IgD-negative memory B cell (primary cell): ENCODE results near the gene PDZD8. TPM values are rescaled to one million over a fixed set of nuclear protein-coding genes. Genes with fewer than 3 reads are reported as not detected.

ENCODE experiments used
- H3K27ac Mint-ChIP-seq, 3 donors: one replicate each; pipeline ENCODE4 v1.8.0; 2020 to 2022; ENCODE audit warnings: mild to moderate bottlenecking in 3 of 3, mixed read lengths in 3 of 3, moderate library complexity in 1 of 3
- H3K27me3 Mint-ChIP-seq: one replicate; pipeline ENCODE4 v1.8.0; 2021; ENCODE audit warnings: mixed read lengths
- H3K36me3 Mint-ChIP-seq: one replicate; pipeline ENCODE4 v1.8.0; 2020; ENCODE audit warnings: mild to moderate bottlenecking, mixed read lengths
- H3K4me1 Mint-ChIP-seq, 3 donors: one replicate each; pipeline ENCODE4 v1.8.0; 2020 to 2022; ENCODE audit warnings: mixed read lengths in 3 of 3, mild to moderate bottlenecking in 1 of 3
- H3K4me3 Mint-ChIP-seq, 4 donors: one replicate each; pipeline ENCODE4 v1.8.0; 2020 to 2022; ENCODE audit warnings: mild to moderate bottlenecking in 4 of 4, mixed read lengths in 4 of 4, moderate library complexity in 3 of 4
- H3K9me3 Mint-ChIP-seq, 3 donors: one replicate each; pipeline ENCODE4 v1.8.0; 2020 to 2021; ENCODE audit warnings: mixed read lengths in 3 of 3, mild to moderate bottlenecking in 1 of 3
- polyA plus RNA-seq: library from polyadenylated mRNA; unstranded; fragments of 300-500 nt; fragmentation: Illumina TruSeq; gene quantifications from one replicate; pipeline ENCODE4 v1.2.3, GENCODE V29; 2021

The PDZD8 gene, protein sequence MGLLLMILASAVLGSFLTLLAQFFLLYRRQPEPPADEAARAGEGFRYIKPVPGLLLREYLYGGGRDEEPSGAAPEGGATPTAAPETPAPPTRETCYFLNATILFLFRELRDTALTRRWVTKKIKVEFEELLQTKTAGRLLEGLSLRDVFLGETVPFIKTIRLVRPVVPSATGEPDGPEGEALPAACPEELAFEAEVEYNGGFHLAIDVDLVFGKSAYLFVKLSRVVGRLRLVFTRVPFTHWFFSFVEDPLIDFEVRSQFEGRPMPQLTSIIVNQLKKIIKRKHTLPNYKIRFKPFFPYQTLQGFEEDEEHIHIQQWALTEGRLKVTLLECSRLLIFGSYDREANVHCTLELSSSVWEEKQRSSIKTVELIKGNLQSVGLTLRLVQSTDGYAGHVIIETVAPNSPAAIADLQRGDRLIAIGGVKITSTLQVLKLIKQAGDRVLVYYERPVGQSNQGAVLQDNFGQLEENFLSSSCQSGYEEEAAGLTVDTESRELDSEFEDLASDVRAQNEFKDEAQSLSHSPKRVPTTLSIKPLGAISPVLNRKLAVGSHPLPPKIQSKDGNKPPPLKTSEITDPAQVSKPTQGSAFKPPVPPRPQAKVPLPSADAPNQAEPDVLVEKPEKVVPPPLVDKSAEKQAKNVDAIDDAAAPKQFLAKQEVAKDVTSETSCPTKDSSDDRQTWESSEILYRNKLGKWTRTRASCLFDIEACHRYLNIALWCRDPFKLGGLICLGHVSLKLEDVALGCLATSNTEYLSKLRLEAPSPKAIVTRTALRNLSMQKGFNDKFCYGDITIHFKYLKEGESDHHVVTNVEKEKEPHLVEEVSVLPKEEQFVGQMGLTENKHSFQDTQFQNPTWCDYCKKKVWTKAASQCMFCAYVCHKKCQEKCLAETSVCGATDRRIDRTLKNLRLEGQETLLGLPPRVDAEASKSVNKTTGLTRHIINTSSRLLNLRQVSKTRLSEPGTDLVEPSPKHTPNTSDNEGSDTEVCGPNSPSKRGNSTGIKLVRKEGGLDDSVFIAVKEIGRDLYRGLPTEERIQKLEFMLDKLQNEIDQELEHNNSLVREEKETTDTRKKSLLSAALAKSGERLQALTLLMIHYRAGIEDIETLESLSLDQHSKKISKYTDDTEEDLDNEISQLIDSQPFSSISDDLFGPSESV
- 8.2 TPM for polyA plus RNA-seq

DNA sequence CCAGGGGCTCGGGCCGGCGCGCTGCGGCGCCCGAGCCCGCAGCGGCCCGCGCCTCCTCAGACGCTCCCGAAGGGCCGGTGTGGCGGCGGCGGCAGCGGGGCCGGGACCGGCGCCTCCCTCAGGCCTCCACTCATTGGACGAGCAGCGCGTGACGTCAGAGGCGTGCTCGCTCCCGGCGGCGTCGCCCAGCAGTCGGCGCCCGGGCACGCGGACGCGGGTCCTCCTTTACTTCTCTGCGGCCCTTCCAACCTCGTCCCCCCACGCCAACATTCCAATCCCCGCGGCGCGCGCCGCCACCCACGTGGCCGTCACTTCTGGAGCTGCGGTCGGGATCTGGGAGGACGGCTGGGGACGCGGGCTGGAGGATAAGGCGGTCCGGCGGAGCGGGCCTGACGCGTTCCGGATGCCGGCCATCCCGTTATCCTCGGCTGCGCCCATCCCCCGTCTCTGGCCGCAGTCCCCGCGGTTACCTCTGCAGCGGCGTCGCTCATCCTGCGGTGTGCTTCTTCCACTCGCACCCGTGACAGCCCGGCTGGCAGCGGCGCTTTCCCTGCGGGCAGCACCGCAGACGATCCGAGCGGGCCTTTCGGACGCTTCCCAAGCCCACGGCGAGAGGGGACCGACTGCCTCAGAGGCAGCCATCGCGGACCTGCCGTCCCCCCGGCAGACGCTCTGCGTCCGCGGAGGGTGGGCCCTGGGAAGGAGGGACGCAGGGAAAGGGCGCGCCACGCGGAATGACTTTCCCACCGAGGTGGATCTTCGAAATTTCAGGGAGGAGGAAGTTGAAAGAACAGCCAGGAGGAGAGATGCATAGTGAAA, at the start of gene PDZD8:
PDZD8 (minus strand) TSS at position 81 of the 819 bp plus-strand sequence. CDS start 213 bp downstream, outside the sequence.
- peaks cover 6% of the 10 kb centered on the region for H3K27me3 Mint-ChIP-seq
- peaks cover 18 to 21% (median 19%) of the 10 kb centered on the region in 3 donors for H3K4me1 Mint-ChIP-seq
- H3K36me3 Mint-ChIP-seq: peaks cover 1% of the 10 kb centered on the region
- H3K9me3 Mint-ChIP-seq: no peaks in the 10 kb centered on the region
- peak within 1 kb of the TSS; percentile 88 to 94 (median 92) for H3K27ac Mint-ChIP-seq
- peak within 1 kb of the TSS; percentile 93 to 98 (median 96) for H3K4me3 Mint-ChIP-seq

DNA sequence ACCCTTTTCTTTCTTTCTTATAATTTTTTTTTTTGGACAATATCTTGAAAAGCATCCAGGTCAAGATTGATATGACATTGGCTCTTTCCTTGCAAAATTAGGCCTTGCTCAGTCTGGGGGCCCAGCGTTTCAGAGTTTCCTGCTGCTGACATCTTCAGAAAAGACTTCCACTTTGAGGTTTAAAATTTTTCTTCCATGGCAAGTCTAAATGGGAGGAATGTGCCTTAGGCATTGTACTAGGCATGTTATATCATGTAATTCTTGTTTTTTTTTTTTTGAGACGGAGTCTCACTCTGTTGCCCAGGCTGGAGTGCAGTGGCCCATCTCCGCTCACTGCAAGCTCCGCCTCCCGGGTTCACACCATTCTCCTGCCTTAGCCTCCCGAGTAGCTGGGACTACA, 48.9 kb upstream of the PDZD8 start:
- Mint-ChIP-seq H3K9me3 (peaks cover 0 to 5% (median 3%) of the 10 kb centered on the region in 3 donors), H3K27ac (no peak overlapping the region), H3K36me3 (no peaks in the 10 kb centered on the region), H3K27me3 (peaks cover 1% of the 10 kb centered on the region), H3K4me1 (peaks cover 0 to 1% (median 0%) of the 10 kb centered on the region in 3 donors), H3K4me3 (no peak overlapping the region)

DNA sequence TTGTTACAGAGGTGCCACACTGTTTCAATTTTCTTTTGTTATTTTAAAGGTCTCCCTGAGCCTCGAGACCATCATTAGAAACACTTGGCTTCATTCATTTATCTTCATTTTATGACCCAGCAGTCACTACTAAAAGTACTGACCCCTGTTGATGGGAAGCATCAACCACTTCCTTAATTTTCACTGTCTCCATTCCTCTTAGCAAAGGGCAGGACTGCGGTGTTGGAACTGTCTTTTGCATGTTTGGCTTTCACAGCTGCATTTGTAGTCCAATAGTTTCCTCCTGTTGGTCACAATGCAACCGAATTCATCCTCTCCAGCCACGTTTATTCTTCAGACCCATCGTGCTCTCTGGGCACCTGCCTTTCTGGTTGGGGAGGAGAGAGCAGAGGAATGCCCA, 46.7 kb upstream of the PDZD8 start:
- Mint-ChIP-seq H3K4me1 (no peaks in the 10 kb centered on the region), H3K27ac (no peak overlapping the region), H3K36me3 (no peaks in the 10 kb centered on the region), H3K9me3 (peaks cover 0 to 5% (median 3%) of the 10 kb centered on the region in 3 donors), H3K27me3 (peaks cover 1% of the 10 kb centered on the region), H3K4me3 (no peak overlapping the region)

DNA sequence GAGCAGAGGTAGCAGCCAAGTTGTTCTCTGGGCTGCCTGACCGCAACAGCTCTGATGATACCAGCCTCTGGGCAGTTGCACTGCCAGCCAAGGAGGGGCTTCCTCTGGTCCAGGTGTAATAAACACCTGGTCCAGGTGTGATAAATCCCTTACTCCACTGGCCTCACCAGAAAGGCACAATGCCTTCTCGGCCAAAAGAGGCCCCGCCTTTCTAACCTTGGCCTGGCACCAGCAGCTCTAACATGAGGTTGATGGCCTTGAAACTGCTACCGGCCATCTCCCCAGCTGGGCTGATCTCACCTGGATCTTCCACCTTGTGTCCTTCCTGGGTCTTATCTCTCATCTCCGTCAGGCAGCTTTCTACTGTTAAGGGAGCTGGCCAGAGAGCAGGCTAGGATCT, 45.5 kb upstream of the PDZD8 start:
- H3K4me3 Mint-ChIP-seq: no peak overlapping the region
- H3K27me3 Mint-ChIP-seq: peaks cover 1% of the 10 kb centered on the region
- H3K9me3 Mint-ChIP-seq: peaks cover 0 to 5% (median 3%) of the 10 kb centered on the region in 3 donors
- no peaks in the 10 kb centered on the region for H3K36me3 Mint-ChIP-seq
- no peak overlapping the region for H3K27ac Mint-ChIP-seq
- no peaks in the 10 kb centered on the region for H3K4me1 Mint-ChIP-seq

DNA sequence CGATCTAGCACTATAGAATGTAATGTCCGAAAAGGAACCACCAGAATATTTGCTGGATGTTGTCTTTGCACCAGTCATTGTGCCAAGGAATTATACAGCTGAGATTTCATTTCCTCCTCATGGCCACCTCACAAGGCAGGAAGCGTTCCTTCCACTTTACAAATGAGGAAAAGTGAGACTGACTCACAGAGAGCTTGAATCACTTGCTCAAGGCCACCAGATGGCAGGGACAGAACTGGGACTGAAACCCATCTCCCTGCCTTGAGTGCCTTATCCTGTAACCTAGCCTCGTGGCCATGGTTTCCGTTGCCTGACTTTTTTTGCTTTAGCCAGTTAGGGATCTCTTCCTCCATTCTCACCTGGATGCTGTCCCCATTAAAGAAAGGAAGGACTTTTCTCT, 44.7 kb upstream of the PDZD8 start:
- Mint-ChIP-seq H3K4me3 (no peak overlapping the region), H3K36me3 (no peaks in the 10 kb centered on the region), H3K27me3 (no peaks in the 10 kb centered on the region)

DNA sequence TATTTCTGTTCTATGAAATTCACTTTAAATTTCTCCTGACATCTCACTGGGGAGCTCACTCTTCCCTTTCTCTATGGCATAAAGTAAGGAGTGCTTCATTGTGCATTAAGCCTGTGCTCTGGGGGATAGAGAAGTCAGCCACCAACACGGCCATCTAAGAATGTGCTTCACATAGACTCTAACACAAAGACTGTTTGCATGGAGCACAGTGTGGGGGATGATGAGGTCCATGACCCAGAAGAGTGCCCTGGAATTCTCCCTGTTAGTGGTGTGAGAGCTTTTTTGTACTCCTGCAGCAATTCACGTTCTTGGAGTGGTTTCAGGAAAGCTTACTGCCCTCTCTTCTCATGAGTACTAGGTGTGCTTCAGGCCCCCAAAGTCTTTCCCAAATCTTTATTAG, 43.9 kb upstream of the PDZD8 start:
- H3K27ac Mint-ChIP-seq: no peak overlapping the region
- no peaks in the 10 kb centered on the region for H3K27me3 Mint-ChIP-seq

More for the DNA sequence above, 44.7 kb upstream of the PDZD8 start:
- Mint-ChIP-seq H3K4me1 (no peaks in the 10 kb centered on the region), H3K27ac (no peak overlapping the region), H3K9me3 (peaks cover 0 to 5% (median 3%) of the 10 kb centered on the region in 3 donors)

DNA sequence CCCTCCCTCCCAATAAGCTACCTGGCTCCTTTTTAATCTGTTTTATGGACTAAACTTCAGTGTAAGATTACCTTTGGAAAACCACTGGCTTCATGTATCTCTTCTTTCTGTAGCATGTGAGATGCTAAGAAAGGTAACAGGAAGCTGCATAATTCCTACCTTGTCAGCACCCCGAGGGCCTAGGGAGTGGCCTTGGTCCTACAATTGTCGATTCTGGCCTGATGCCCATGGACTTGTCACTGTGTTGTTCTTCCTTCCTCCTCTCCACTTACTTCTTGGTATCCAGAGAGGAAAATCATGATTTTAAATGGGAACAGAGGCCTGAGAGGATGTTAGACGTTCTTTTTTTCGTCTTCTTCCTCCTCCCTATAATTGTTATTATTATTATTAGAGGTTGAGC, 42.9 kb upstream of the PDZD8 start:
- peaks cover 0 to 5% (median 3%) of the 10 kb centered on the region in 3 donors for H3K9me3 Mint-ChIP-seq
- no peaks in the 10 kb centered on the region for H3K4me1 Mint-ChIP-seq
- H3K36me3 Mint-ChIP-seq: no peaks in the 10 kb centered on the region

More for the DNA sequence above, 43.9 kb upstream of the PDZD8 start:
- H3K4me3 Mint-ChIP-seq: no peak overlapping the region
- no peaks in the 10 kb centered on the region for H3K4me1 Mint-ChIP-seq
- no peaks in the 10 kb centered on the region for H3K36me3 Mint-ChIP-seq
- peaks cover 0 to 5% (median 3%) of the 10 kb centered on the region in 3 donors for H3K9me3 Mint-ChIP-seq

DNA sequence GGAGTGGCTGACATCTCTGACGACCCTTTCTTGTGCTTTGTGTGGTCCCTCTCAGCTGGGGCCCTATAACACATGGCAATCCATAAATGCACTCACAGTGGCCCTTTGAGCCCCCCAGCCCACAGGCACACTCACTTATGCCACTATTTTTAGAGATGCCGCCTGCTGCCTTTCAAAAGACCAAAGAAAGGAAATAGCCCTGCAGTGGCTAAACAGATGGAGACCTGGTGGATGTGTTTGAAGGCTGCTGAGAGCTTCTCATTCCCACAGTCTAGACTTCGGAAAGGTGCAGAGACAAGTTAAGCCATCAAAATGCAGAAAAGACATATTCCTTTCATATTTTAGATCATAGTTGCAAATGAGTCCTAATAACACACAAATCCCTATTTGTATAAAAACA, 42.0 kb upstream of the PDZD8 start:
- no peak overlapping the region for H3K4me3 Mint-ChIP-seq
- peaks cover 0 to 5% (median 2%) of the 10 kb centered on the region in 3 donors for H3K9me3 Mint-ChIP-seq
- peaks cover 4% of the 10 kb centered on the region for H3K27me3 Mint-ChIP-seq
- no peaks in the 10 kb centered on the region for H3K36me3 Mint-ChIP-seq
- no peaks in the 10 kb centered on the region for H3K4me1 Mint-ChIP-seq
- no peak overlapping the region for H3K27ac Mint-ChIP-seq

More for the DNA sequence above, 42.9 kb upstream of the PDZD8 start:
- no peak overlapping the region for H3K4me3 Mint-ChIP-seq
- H3K27me3 Mint-ChIP-seq: peaks cover 3% of the 10 kb centered on the region
- no peak overlapping the region for H3K27ac Mint-ChIP-seq

DNA sequence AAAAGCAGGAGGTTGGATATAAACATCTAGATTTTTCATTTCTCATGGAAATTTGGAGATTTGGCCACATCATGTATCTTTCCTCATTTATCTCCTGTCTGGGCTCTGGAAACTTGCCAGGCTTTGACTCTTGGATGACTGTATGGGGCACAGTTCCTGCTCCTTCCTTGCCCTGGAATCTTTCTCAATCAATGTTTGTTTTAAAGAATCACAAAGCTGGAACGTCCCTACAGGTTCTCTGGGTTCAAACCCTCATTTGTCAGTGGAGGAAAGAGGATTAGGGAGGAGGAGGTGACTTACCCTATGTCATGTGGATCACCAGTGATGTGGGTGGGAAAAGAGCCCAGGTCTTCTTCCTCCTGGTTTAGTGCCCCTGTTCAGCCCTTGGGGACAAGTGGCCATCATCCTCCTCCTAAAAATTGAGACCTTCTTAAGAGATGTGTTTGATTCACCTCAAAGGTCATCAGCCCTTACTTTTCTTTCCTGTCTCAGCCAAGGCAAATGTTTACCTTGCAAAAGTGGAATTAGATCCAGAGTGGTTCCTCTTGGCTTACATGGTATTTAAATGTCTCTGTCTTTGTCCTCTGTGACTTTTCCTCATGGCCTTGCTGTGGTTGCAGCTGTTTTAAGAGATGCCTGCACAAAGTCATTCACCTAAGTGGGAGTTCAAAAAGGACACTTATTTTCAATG, 38.8 kb upstream of the PDZD8 start:
- H3K27ac Mint-ChIP-seq: no peak overlapping the region
- no peaks in the 10 kb centered on the region for H3K36me3 Mint-ChIP-seq
- peaks cover 12% of the 10 kb centered on the region for H3K27me3 Mint-ChIP-seq
- no peak overlapping the region for H3K4me3 Mint-ChIP-seq
- no peaks in the 10 kb centered on the region for H3K9me3 Mint-ChIP-seq
- no peaks in the 10 kb centered on the region for H3K4me1 Mint-ChIP-seq

DNA sequence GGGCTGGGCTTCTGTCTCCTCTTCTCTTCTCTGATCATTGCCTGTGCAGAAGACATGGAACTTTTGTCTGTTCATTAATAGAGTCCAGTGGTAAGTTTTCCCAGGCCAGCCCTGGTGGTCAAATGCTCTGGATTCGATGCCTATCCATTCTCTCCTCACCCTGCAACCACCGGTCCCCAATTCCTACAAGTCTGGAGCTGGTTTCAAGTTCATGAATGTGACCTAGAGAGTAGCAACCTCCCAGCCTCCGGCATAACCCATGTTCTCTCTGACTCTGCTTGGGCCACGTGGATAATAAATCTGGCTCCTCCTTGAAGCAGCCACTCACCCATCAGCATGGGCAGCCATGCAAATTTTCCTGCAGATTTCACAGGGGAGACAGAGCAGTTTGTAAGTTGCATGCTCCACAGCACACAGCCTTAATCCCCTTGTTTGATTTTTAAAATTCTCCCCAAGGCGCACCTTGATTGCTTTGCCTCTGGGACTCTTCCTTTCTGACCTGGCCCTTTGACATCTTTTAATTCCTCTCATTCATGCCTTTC, 37.3 kb upstream of the PDZD8 start:
- Mint-ChIP-seq H3K27me3 (peaks cover 12% of the 10 kb centered on the region), H3K9me3 (no peaks in the 10 kb centered on the region), H3K4me1 (no peaks in the 10 kb centered on the region), H3K4me3 (no peak overlapping the region), H3K36me3 (no peaks in the 10 kb centered on the region), H3K27ac (no peak overlapping the region)

DNA sequence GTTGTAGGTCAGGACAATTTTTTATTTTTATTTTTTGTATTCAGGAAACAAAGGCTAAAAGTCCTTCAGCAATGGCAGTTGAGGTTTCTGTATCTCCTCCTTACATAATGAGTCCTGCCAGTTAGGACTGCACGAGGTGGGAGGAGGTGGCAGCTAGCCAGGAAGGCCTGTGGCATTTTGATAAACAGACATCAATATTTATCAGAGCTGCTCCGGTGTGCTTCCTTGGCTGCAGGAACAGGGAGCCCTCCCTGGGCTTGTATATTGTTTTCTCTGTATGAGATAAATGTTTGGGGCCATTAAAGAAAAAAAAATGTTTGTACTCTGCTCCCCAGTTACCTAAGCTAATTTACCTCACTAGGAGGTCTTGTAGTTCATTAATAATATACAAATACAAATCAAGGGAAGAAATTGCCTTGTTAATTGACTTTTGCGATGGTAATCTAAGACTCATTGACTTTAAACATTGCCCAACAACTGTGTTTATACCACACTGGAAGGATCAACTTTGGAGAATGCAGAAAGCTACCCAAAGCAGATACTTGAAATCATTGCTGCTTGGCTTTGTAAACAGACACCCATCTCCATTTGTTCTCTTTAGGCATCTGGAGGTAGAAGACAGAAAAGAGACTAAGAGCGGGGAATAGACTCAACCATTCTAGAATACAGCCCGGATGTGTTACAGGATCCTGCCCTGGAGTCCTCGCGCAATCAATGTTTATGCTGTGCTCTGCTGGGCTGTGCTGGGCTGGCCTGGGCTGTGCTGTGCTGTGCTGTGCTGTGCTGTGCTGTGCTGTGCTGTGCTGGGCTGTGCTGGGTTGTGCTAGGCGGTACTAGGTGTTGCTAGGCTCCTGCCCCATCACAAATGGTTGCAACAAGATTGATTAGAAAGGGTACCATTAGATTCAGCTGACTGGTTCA, 36.5 kb upstream of the PDZD8 start:
- H3K27ac Mint-ChIP-seq: no peak overlapping the region
- H3K4me3 Mint-ChIP-seq: no peak overlapping the region
- no peaks in the 10 kb centered on the region for H3K36me3 Mint-ChIP-seq
- H3K9me3 Mint-ChIP-seq: no peaks in the 10 kb centered on the region
- H3K4me1 Mint-ChIP-seq: no peaks in the 10 kb centered on the region
- H3K27me3 Mint-ChIP-seq: peaks cover 12% of the 10 kb centered on the region

DNA sequence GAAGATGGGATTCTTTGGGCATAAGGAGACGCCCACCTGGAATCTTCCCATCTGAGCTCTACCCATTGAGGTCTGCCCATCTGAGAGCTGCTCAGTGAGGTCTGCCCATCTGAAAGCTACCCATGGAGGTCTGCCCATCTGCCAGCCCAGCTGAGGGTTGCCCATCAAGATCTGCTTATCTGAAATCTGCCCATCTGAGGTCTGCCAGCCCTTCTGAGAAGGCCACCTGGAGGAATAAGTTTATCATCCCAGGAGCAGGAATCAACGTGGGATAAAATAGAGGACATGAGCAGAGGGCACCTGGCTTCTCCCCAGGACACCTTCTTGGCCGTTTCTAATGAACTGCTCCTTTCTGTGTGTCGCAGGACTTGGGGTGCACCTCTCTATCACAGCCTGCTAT, 35.3 kb upstream of the PDZD8 start:
- Mint-ChIP-seq H3K4me3 (no peak overlapping the region), H3K27ac (no peak overlapping the region), H3K36me3 (no peaks in the 10 kb centered on the region), H3K4me1 (no peaks in the 10 kb centered on the region), H3K9me3 (no peaks in the 10 kb centered on the region), H3K27me3 (peaks cover 12% of the 10 kb centered on the region)
